Tongue (tissue), 2 donors: ENCODE measurements around the gene POPDC2. TPM values are rescaled to one million over a fixed set of nuclear protein-coding genes. Genes with fewer than 3 reads are reported as not detected.
"Not testable (repeated sequence)": the region's sequence is repeated elsewhere in the genome, so short reads cannot be mapped to it uniquely, and the experiment has no call there.

Experiments
- DNase-seq: peaks from one replicate; pipeline ENCODE4 v3.0.0-alpha.2; 2015
- total RNA-seq: library from RNA; depleted of rRNA; stranded (reverse); fragments of >200 nt; gene quantifications from one replicate; pipeline ENCODE4 v1.2.3, GENCODE V29; 2014

Gene POPDC2
- total RNA-seq, 1 donor from 2014 or later = 38.7 TPM

GRCh38 chr3:119613201-119613600, 47.2 kb downstream of the POPDC2 start:
- no peak for DNase-seq

GRCh38 chr3:119611664-119612063, 48.7 kb downstream of the POPDC2 start:
- DNase-seq = no peak

GRCh38 chr3:119609301-119609700, 51.1 kb downstream of the POPDC2 start:
- DNase-seq = no peak

GRCh38 chr3:119608405-119609000, 51.9 kb downstream of the POPDC2 start:
- DNase-seq = no peak

- no peak for DNase-seq
Observed at GRCh38 chr3:119604878-119605277, 55.5 kb downstream of the POPDC2 start.

- no peak for DNase-seq
Observed at GRCh38 chr3:119602676-119603075, 57.7 kb downstream of the POPDC2 start.

- DNase-seq = no peak
Observed at GRCh38 chr3:119601154-119601553, 59.2 kb downstream of the POPDC2 start.

GRCh38 chr3:119600732-119601131, 59.7 kb downstream of the POPDC2 start:
- no peak for DNase-seq

GRCh38 chr3:119599558-119600174, 60.7 kb downstream of the POPDC2 start:
- DNase-seq = no peak

GRCh38 chr3:119598410-119599098, 61.8 kb downstream of the POPDC2 start:
- no peak for DNase-seq

- no peak for DNase-seq
Observed at GRCh38 chr3:119597548-119598288, 62.7 kb downstream of the POPDC2 start, which contains the start of gene PLA1A. Gene PLA1A, plus strand, starts transcription at chr3:119597885. Its CDS starts 29 bp downstream, at chr3:119597914.

- DNase-seq = no peak
Observed at GRCh38 chr3:119596398-119596797, 64.0 kb downstream of the POPDC2 start.

GRCh38 chr3:119595639-119596334, 64.6 kb downstream of the POPDC2 start:
- DNase-seq = no peak

GRCh38 chr3:119594929-119595328, 65.5 kb downstream of the POPDC2 start:
- DNase-seq = not testable (repeated sequence)

- DNase-seq = no peak
Observed at GRCh38 chr3:119594066-119594465, 66.3 kb downstream of the POPDC2 start.

GRCh38 chr3:119592861-119593260, 67.5 kb downstream of the POPDC2 start:
- no peak for DNase-seq

Other genes starting within 250 kb of the POPDC2 start
- 55.7 TPM for gene TMEM39A, start 197.0 kb downstream of the POPDC2 start, total RNA-seq
- 26.4 TPM for gene POGLUT1, start 191.6 kb downstream of the POPDC2 start, total RNA-seq
- gene TIMMDC1, start 162.0 kb downstream of the POPDC2 start, total RNA-seq = 52.4 TPM
- not detected for gene CD80, start 101.0 kb downstream of the POPDC2 start, total RNA-seq
- gene ADPRH, start 81.1 kb downstream of the POPDC2 start, total RNA-seq = 11.2 TPM
- 0.31 TPM for gene PLA1A, start 62.7 kb downstream of the POPDC2 start, total RNA-seq
- gene COX17, start 16.8 kb upstream of the POPDC2 start, total RNA-seq = 17.2 TPM
- gene CFAP91, start 42.4 kb upstream of the POPDC2 start, total RNA-seq = 2.1 TPM
- not detected for gene NR1I2, start 121.5 kb upstream of the POPDC2 start, total RNA-seq